ENCODE measurements around the gene IZUMO1. TPM values are rescaled to one million over a fixed set of nuclear protein-coding genes. Genes with fewer than 3 reads are reported as not detected.

IZUMO1 gene
- total and polyA plus RNA-seq, 2 of the 8 experiments (the other 6 are each of a cell fraction or from before 2014, with no cell fraction given), result 0.33 to 1.8 TPM

- no peak for TF ChIP-seq CHD7 (IDR thresholded peaks at IDR 0.05; ENCODE audit: insufficient replicate concordance, low read length)
These were observed 47.6 kb upstream of the IZUMO1 start (continued) for GRCh38 chr19:48794291-48794690.
